ENCODE measurements around the gene TTC1.
"Not testable (repeated sequence)": the region's sequence is repeated elsewhere in the genome, so short reads cannot be mapped to it uniquely, and the experiment has no call there.

Gene TTC1

GRCh38 chr5:160001457-160001856 is 7.5 kb upstream of the TTC1 start:
- no peak for DNase-seq

- no peak for DNase-seq
Observed at GRCh38 chr5:160007514-160007913, 1.4 kb upstream of the TTC1 start.

GRCh38 chr5:160008529-160008876 is 436 bp upstream of the TTC1 start:
- not testable (repeated sequence) for DNase-seq

GRCh38 chr5:160009591-160009989 is 651 bp downstream of the TTC1 start:
- no peak for DNase-seq

- DNase-seq: no peak
Observed at GRCh38 chr5:160011471-160011870, 2.5 kb downstream of the TTC1 start.

- DNase-seq: not testable (repeated sequence)
Observed at GRCh38 chr5:160014197-160014596, 5.3 kb downstream of the TTC1 start.

GRCh38 chr5:160018945-160019625 is 10.1 kb downstream of the TTC1 start:
- no peak for DNase-seq

- DNase-seq: no peak
Observed at GRCh38 chr5:160020266-160020770, 11.4 kb downstream of the TTC1 start.

GRCh38 chr5:160020964-160021363 is 12.0 kb downstream of the TTC1 start:
- no peak for DNase-seq

- peak; percentile 26 for DNase-seq
Observed at GRCh38 chr5:160021831-160022446, 13.0 kb downstream of the TTC1 start.

GRCh38 chr5:160023007-160023907 is 14.3 kb downstream of the TTC1 start:
- DNase-seq: no peak

- DNase-seq: no peak
Observed at GRCh38 chr5:160023908-160024630, 15.1 kb downstream of the TTC1 start.

- DNase-seq: no peak
Observed at GRCh38 chr5:160029004-160029403, 20.1 kb downstream of the TTC1 start.

GRCh38 chr5:160029540-160030139 is 20.7 kb downstream of the TTC1 start:
- no peak for DNase-seq

- DNase-seq: no peak
Observed at GRCh38 chr5:160030631-160031377, 21.9 kb downstream of the TTC1 start.

GRCh38 chr5:160033546-160034252 is 24.8 kb downstream of the TTC1 start:
- DNase-seq: no peak

GRCh38 chr5:160036243-160036642 is 27.3 kb downstream of the TTC1 start:
- DNase-seq: no peak

GRCh38 chr5:160036884-160037283 is 27.9 kb downstream of the TTC1 start:
- no peak for DNase-seq

GRCh38 chr5:160039810-160040470 is 31.0 kb downstream of the TTC1 start:
- no peak for DNase-seq

GRCh38 chr5:160040471-160040835 is 31.5 kb downstream of the TTC1 start:
- DNase-seq: no peak

- no peak for DNase-seq
Observed at GRCh38 chr5:160042671-160043070, 33.7 kb downstream of the TTC1 start.
